GM12892 (cell line): ENCODE measurements around the gene VMO1.

Experiments used
- DNase-seq: peaks from one replicate; pipeline ENCODE4 v3.0.0; 2011; ENCODE audit not compliant: insufficient read length
- FAIRE-seq: peaks from 2 replicates; lab custom pipeline; 2011; peaks lifted over from hg19 to GRCh38; lab: Jason Lieb, UNC
- POLR2A ChIP-seq: IDR thresholded peaks from 2 replicates; pipeline ENCODE4 v1.6.1; 2011; ENCODE audit warnings: low read depth, low read length, control low read depth
- POLR2AphosphoS5 ChIP-seq: IDR thresholded peaks from 2 replicates; pipeline ENCODE4 v1.6.1; 2011; ENCODE audit warnings: low read depth, low read length, control low read depth
- TAF1 ChIP-seq: IDR thresholded peaks from 2 replicates; pipeline ENCODE4 v1.6.1; 2011; ENCODE audit warnings: low read depth, mild to moderate bottlenecking, control low read depth, low read length, borderline replicate concordance

Gene VMO1

DNA sequence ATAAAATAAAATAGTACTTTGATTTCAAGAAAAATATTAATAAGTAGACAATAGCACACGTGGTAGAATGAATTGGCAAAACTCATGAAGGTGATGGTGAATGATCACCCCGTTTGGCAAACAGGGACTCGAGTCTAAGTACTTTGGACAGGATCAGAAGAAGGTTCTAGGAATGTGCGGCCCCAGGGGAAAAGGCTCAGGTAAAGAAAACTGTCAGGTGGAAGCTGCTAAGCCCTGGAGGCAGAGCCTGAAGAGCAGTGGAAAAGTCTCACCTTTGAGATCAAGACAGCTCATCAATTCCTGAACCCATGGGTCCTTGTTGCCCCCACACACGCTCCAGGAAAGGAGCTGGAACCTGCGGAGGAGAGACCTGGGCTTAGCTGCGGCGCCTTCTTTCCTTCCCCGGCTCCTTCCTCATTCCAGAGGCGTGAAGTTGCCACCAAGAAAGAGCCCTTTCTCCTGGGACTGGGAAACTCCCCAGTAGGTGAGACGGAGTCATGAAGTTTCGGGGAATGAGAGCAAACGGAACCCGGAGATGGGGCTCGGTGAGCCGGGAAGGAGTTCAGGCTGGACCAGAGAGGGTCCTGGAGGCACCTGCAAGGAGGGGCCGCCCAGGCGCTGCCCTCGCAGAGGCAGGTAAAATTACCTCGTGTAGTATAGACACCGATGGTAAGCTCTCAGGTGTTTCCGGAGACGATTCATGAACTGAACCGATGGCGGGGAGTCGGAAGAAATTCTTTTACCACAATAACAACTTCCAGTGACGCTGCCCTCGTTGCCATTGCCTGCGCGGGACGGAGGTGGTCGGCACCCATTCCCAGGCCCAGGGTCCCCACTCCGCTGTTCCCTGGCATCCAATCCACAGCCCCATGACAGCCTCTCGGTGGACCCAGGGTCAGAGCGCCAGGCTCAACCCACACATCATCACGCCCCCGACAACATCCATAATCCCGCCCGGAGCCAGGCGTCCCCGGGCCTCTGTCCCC is 47.7 kb downstream of the VMO1 start:
- DNase-seq (no peak), FAIRE-seq (no peak)
- TF ChIP-seq POLR2A: no peak
- TF ChIP-seq POLR2AphosphoS5: no peak
- no peak for TF ChIP-seq TAF1

DNA sequence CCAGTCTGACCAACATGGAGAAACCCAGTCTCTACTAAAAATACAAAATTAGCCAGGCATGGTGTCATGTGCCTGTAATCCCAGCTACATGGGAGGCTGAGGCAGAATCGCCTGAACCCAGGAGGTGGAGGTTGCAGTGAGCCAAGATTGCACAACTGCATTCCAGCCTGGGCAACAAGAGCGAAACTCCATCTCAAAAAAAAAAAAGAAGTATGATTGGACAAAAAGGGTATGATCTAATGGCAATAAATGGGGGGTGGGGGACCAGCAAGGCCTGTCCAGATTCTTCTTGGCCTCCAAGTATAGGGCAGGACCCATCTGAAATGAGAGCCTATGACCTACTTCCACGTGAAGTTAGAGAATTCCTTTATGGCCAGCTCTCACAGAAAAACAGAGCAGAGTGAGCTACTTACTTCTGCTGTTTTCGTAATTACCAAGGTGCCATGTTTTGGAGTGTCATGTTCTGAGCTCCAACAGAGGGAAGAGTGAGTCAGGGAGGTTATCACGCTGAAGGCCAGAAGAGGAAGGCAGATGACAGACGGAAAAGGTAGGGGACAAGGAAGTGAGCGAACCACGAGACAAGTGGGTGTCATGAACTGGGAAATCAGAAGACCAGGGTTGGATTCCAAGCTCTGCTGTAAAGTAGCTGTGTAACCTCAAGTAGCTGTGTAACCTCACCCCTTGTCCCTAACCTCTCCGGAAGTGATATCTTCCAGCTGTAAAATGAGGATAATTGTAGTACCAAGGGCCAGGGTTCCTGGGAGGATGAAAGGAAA is 50.1 kb downstream of the VMO1 start:
- FAIRE-seq (peak; percentile 24), DNase-seq (no peak)
- TF ChIP-seq POLR2AphosphoS5 (no peak), POLR2A (no peak), TAF1 (no peak)
